ENCODE measurements around the gene RBPJ.

GRCh38 chr4:26330946-26331345 lies 10.1 kb downstream of the RBPJ start:
- TF ChIP-seq CTCF (conservative IDR thresholded peaks at IDR 0.05; ENCODE audit: low read depth, low read length) = no peak
- no peak for TF ChIP-seq EZH2 (IDR thresholded peaks at IDR 0.05; ENCODE audit: borderline replicate concordance, low read depth, low read length, poor library complexity, severe bottlenecking)
